ENCODE data around the gene PRR4.

The PRR4 gene, protein sequence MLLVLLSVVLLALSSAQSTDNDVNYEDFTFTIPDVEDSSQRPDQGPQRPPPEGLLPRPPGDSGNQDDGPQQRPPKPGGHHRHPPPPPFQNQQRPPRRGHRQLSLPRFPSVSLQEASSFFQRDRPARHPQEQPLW

DNA sequence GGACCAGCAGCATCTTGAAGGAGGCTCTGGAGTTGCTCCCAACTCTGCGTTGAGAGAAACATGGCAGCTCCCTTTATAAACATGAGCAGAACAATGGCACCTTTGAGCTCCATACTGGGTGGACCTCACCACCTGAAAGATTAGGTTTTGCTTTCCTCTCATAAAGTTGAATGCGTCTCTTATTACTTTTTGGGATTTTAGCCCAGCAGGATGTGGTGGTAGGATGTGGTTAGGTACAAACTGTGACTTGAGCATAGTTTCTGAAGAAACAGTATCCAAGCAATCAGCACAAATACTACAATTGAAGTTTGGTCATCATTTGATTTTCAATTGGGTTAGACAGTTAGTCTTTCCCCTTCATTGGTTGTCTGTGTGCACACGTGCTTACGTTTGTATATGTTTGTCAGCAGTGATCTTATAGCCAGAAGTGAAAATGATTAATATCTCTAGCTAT is at the start of gene PRR4:
PRR4 (minus strand) TSS at position 51 of the 454 bp plus-strand sequence; CDS start at position 13, 38 bp downstream.
- no peak for DNase-seq

DNA sequence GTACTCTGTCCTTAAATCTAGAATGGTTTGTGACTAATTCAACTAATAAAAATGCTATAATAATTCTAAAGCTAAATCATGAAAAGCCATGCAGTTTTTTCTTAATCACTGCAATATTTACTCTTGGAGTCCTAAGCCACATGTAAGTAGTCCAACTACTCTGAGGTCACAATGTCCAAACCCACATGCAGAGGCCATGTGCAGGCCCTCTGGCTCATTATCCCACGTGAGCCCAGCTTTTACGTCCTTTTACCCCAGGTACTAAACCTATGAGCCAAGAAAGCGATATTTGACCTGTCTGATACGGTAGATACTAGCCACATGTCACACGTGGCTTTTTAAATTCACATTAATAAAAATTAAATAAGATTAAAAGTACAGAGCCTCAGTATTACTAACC is 47.6 kb upstream of the PRR4 start:
- no peak for DNase-seq

DNA sequence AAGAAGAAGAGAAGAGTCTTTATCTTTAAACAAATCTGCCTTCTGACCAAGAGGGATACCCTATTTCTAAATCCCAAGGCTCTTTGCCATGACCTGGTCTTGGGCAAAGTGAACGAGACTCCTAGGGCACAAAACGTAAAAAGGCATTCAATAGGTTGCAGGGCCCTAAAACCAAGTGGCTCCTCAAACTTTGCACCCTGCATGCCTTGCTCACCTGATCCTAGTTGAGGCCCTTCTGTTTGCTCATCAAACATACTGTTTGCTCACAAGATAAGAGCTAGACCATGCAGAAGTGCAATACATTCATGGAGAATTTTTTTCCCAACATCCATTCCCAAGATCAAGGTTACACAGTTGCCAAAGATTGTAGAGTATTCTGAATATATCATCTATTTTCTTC is 42.7 kb upstream of the PRR4 start:
- no peak for DNase-seq

DNA sequence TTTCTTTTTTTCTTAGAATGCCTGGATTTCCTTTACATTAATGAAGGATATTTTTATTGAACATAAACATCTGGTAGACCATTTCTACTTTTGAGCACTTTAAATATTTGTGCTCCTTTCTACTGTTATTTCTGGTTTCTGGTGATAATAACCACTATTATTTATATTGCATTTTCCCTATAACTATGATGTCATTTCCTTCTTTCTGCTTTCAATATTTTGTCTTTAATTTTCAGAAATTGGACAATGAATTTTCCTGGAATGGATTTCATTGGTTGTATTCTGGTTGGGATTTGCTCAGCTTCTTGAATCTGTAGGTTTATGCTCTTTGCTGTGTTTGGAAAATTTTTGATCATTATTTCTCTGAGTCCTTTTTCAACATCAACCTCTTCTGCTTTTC is 40.0 kb upstream of the PRR4 start:
- DNase-seq, result no peak

DNA sequence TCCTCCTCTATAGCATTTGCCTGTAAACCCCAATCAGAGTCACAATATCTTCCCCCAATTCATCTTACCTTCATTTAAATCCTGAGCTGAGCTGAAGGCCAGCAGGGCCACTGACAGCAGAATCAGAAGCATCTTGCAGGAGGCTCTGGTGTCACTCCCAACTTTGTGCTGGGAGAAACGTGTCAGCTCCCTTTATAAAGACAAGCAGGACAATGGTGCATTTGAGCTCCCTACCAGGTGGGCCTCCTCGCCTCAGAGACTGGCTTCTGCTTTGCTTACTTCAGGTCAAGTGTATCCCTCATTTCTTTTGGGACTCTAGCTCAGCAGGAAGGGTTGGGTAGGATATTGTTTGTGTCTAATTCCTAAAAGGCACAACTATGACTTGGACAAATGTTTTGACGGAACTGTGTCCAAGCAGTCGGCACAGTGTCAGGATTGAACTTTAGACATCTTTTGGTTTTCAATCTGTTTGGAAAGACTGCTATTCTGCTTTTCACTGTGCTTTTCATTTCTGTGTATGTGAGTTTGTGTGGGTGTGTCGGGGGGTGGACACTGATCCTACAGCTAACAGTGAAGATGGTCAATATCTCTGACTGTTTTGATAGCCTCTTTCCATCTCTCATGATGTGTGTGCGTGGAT is 34.9 kb upstream of the PRR4 start, which contains the start of gene PRH1:
PRH1 (minus strand) TSS at position 170 of the 640 bp plus-strand sequence; CDS start at position 132, 38 bp downstream.
- no peak for DNase-seq

DNA sequence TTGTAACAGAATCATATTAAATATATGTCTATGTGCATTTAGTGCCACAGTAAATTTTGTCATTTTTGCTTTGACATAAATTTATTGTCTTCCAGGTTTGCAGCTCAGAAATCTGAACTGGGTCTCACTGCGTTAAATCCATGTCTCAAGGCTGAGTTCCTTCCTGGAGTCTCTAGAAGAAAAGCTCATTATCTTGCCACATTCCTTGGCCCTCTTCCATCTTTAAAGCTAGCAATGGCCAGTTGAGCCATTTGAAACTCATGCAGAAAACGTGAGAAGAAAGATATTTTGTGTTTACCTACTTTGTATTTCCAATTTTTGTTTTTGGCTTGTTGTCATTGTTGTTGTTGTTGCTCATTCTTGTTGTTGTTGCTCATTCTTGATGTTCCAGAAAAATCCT is 24.1 kb upstream of the PRR4 start:
- no peak for DNase-seq

DNA sequence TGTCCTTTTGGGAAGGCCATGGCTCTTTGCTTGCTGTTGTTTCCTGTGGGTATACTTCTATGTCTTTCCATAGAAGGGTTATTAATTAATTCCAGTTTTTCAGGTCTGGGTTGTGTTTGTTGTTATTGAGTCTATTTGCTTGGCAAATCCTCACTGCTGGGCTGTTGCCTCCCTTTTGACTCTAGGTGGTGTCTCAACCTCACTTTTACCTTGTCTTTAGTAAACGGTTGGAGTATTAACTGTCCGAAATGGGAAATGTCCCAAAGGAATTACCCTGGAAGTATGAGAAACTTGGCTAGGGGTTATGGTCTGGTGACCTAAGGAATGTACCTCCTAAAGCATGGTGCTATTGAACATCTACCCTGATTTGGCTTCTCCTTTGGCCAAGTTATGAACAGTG is 18.1 kb upstream of the PRR4 start:
- DNase-seq, result no peak

DNA sequence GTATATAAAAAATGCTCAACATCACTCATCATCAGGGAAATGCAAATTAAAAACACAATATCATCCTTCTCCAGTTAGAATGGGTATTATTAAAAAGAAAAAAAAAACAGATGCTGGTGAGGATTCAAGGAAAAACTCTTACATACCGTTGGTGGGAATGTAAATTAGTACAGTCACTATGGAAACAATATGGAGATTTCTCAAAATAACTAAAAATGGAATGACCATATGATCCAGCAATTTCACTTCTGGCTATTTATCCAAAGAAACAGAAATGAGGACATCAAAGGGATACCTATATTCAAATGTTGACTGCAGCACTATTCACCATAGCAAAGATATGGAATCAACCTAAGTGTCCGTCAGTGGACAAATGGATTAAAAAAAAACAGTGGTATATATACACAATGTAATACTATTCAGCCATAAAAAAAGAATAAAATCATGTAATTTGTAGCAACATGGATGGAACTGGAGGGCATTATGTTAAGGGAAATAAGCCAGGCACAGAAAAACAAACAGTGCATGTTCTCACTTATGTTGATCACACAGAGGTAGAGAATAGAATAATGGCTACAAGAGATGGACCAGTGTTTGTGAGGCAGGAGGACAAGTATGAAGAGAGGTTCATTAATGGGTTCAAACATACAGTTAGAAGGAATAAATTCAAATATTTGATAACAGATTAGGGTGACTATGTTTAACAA is 14.4 kb upstream of the PRR4 start:
- no peak for DNase-seq

DNA sequence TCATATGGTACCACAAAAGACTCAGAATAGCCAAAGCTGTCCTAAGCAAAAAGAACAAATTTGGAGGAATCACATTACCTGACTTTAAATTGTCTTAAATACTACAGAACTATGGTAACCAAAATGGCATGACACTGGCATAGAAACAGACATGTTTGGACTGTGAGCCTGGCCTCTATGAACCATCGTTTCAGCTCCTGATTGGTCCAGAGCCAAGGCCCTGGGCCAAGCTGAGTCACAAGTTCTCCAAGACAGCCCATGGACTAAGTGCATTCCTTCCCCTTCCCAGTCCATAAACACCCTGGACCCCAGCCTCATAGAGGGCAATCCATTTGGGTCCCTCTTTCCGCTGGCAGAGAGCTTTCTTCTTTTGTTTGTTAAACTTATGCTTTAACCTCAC is 12.1 kb upstream of the PRR4 start:
- no peak for DNase-seq

DNA sequence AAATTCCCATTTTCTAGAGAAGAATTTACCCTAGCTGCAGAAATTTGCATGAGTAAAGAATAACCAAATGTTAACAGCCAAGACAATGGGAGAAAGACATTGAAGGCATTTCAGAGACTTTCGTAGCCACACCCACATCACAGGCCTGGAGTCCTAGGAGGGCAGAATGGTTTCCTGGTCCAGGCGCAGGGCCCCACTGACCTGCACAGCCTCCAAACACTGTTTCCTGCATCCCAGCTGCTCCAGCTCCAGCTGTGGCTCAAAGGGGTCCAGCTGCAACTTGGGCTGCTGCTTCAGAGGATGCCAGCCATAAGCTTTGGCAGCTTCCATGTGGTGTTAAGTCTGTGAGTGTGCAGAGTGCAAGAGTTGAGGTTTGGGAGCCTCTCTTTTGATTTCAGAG is 6.5 kb upstream of the PRR4 start:
- DNase-seq, result no peak

DNA sequence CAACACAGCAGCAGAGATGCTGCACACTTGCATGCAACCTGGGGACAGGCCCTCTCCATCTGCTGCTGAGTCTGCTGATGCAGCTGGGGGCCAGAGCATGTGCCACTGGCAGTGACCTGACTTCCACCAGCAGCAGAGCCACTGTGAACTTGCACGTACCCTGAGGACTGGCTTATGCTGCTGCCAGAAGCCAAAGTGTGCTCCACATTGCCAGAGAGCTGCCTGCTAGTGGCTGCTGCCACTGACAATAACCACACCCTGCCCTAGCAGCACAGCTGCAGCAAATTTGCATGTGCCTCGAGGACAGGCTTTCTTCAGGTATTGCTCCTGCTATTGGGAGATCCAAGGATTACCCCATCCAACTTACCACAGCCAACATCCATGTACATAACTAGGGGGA is 4.5 kb upstream of the PRR4 start:
- no peak for DNase-seq

DNA sequence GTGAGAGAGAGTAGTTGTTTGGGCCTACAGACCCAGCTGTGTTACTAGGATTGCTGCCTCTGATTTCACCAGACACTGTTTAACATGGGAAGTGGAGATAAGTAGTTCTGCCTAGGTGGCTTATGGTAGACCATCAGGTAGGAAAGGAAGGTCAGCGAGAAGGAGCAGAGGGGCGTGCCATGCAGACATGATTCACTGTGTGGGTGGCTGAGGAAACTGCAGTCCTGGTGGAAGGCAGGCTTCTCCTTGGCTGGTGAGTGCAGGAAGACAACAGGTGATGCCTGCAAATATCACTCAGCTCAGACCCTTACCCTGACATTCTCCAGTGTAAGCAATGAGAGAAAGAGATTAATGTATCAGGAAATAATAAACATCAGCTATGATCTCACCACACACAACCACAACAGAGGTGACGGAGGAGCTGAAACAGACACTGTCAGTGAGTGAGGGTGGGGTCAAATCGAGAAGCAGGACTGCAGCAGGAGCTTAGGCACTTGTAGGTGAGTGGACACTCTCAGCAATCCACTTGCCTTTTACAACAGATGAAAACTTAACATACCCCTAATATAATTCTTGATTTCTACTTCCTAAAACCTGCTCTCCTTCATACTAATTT is 2.1 kb upstream of the PRR4 start:
- DNase-seq, result no peak

DNA sequence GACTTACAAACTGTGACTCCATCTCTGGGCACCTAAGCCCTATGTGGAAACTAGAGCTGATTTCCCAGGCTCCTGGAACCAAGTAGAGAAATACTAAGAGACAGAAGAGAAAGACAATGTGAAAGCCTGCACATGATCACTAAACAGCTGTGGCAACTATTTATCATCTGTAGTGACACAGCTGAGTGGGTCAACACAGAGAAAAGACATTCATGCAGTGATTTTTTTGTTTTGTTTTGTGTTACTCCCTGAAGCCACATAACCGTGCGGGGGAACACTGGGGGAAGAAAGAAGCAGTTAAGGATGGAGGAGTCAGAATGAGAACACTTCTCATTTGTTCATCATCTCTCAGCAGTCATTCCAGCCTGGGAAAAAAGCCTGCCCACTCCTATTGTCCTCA is 1.5 kb downstream of the PRR4 start:
- DNase-seq, result no peak

DNA sequence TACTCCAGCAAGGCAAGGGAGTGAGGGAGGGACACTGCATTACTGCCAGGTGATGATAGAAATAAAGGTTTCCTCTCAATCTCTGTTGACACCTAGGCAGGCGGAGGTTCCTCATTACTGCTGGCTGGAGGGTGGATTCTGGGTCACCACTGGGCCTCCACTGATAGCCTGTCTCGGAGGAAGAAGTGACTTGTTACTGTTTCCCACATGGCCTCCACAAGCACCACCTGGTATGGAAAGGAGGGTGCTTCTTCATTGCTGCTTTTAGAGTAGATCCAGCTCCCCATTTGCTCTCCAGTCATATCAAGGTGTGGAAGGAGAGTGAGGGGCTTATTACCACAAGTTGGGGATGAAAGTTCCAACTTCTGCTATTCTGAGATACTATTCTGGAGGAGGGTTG is 6.4 kb downstream of the PRR4 start:
- no peak for DNase-seq

DNA sequence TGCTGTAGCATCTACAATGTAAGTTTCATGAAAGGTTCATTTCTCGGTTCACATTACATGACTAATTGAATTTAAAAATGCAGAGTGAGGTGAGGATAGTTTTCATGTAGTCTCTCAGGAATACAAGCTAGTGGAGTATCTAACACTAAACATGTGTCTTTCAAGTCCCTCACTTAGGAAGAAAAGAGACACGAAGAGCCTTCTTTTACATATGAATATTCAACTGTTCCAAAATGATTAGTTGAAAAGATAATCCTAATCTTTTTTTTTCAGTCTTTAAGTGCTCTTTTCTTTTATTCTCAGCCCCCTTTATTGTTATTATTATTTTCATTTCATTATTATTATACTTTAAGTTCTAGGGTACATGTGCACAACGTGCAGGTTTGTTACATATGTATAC is 10.8 kb downstream of the PRR4 start:
- DNase-seq, result no peak

DNA sequence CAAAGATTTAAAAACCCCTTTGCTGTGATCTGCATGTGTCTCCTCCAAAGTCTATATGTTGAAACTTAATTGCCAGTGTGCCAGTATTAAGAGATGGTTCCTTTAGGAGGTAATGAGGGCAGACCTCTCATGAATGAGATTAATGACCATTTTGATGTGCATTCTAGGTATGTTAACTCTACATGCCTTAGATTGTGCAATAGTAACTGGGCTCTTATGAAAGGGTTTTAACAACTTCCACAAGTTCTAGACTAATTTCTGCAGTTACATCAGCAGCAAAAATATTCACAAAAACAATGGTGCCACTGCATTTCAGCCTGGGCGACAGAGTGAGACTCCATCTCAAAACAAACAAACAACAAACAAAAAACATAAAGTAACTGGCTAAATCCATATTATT is 19.3 kb downstream of the PRR4 start:
- no peak for DNase-seq

DNA sequence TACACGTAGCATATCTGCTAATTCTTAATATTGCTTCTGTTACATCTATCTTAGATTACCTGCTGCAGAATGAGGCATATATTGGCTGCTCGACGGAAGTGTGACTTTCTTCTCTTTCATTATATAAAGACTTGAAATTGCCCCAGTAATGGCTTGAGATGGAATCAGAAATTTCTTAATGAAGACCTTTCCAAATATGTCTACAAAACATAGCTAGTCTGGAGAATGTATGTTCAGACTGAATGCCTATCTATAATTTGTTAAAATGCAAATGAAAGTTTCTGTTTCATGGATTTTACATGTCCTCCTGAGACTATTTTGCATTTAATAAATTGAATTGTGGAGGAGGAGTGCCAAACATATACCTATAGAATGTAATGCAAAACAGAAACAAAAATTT is 23.0 kb downstream of the PRR4 start, which contains the start of gene TAS2R10:
TAS2R10 (minus strand) TSS at position 101 of the 400 bp plus-strand sequence; CDS start at position 12, 89 bp downstream.
- no peak for DNase-seq

DNA sequence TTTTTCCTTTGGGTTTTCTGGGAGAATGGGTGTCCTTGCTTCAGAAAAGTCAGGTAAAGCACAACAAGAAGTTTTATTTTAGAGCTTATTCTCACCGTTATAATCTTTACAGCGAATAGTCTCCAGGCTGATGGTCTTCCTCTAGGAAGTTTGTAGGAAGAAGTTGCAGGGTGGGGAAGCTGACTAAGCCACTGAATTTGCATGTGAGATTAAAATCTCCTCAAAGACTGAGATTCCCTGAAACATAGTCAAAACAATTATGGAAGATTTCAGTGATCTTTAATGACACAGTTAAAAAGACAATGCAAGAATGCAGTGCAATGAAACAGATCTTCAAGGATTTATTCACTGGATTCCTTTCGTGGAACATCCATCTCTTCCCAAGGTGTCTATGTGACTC is 24.3 kb downstream of the PRR4 start:
- DNase-seq, result no peak

DNA sequence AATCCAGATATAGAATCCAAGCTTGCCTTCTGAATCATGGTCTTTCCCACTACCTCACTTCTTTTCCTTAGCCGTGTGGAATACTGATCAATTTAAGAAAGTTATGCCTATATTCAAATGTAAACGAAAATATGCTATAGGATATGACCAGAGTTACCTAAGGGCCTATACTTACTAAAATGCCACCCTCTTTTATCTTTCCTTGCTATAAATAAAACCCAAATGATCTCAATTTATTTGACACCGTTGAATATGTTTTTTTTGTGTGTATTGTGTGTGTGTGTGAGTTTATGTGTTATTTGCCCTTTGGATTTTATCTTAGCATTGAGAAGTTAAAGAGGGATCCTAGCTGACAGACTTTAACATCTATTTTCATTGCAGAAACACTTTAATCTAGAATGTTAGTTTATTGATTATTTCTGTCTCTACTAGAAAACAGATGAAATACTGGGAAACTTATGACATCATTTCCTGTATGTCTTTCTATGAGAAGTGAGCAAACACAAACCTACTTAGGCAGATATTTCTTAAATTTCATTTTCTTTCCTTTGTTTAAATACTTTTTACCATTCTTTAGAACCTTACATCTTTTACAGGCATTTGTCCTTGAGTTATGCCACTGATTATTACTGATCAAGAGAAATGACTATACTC is 37.3 kb downstream of the PRR4 start:
- no peak for DNase-seq

DNA sequence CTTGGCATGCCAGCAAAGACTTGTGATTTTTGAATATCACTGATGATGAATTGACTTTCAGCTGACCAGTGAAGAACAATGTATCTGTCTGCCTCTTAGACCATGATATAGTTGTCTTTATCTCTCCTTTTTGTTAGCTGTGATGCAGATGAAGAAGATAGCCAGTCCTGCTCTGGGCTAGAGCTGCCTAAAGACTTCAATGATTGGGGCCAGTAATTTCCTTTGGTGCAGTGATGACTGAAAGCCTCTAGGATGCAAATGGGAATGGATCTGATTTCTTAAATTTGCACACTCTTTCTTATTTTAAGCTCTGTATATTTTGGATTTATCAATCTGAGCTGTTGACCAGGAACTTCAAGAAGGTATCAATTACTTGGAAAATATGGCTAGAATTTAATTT is 39.2 kb downstream of the PRR4 start, which contains the start of gene TAS2R9:
TAS2R9 (minus strand) TSS at position 101 of the 400 bp plus-strand sequence; CDS start at position 8, 93 bp downstream.
- DNase-seq, result no peak

DNA sequence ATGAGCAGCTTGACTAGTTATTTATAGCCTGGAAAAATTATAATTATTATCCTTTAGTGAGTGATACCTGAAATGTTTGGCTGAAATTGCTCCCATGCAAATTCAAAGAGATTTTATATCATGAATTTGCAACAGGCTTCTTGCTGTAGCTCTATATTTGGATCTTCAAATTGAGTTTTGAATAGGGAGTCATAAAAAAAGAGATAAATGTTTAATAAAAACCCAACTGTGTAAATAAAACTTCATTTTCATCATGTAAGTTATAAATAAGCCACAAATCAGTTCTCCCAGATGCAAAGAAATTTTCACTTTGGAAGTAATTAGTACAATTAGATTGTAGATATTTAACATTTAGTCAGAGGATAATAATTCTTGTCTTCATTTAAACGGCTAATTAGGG is 42.1 kb downstream of the PRR4 start, which contains the start of gene TAS2R8:
TAS2R8 (minus strand) TSS at position 101 of the 400 bp plus-strand sequence. CDS start 306 bp downstream, outside the sequence.
- DNase-seq, result no peak

DNA sequence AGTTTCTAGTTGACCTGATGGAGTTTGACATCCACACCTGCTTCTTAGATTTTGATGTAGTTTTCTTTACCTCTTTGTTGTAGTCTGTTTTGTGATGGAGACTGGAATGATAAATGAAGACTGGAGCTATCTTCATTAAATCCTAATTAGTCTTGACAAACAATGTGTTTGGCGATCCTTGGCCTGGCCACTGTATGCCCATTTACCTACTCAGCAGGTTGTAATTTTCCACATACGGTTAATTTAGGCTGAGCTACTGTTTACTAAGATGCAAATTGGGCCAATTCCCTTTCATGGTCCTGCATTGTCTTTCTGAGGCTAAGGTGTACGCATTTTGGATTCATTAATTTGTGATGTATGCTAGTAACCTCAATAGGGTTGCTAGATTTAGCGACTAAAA is 46.7 kb downstream of the PRR4 start, which contains the start of gene TAS2R7:
TAS2R7 (minus strand) TSS at position 41 of the 400 bp plus-strand sequence. CDS start 57 bp downstream, outside the sequence.
- DNase-seq, result no peak

DNA sequence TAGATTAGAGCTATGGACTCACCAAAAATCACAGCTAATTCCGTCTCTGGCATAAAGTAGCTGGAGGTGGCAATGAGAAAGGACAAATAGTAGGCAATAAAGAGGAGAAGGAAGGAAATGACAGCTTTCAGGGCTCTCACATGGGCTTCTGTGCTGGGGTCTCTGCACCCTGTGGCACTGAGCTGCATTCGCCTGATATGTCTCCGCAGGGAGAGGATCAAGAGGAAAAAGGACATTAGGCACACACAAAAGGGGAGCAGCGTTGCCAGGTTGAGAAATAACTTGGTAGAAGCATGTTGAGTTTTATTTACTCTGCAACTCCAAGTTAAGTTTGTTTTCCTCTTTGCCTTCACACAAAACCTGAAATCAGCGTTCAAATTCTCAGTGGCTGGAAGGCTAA is 47.5 kb downstream of the PRR4 start:
- no peak for DNase-seq
